ENCODE measurements around the gene PHRF1. TPM values are rescaled to one million over a fixed set of nuclear protein-coding genes. Genes with fewer than 3 reads are reported as not detected.

Gene PHRF1, protein sequence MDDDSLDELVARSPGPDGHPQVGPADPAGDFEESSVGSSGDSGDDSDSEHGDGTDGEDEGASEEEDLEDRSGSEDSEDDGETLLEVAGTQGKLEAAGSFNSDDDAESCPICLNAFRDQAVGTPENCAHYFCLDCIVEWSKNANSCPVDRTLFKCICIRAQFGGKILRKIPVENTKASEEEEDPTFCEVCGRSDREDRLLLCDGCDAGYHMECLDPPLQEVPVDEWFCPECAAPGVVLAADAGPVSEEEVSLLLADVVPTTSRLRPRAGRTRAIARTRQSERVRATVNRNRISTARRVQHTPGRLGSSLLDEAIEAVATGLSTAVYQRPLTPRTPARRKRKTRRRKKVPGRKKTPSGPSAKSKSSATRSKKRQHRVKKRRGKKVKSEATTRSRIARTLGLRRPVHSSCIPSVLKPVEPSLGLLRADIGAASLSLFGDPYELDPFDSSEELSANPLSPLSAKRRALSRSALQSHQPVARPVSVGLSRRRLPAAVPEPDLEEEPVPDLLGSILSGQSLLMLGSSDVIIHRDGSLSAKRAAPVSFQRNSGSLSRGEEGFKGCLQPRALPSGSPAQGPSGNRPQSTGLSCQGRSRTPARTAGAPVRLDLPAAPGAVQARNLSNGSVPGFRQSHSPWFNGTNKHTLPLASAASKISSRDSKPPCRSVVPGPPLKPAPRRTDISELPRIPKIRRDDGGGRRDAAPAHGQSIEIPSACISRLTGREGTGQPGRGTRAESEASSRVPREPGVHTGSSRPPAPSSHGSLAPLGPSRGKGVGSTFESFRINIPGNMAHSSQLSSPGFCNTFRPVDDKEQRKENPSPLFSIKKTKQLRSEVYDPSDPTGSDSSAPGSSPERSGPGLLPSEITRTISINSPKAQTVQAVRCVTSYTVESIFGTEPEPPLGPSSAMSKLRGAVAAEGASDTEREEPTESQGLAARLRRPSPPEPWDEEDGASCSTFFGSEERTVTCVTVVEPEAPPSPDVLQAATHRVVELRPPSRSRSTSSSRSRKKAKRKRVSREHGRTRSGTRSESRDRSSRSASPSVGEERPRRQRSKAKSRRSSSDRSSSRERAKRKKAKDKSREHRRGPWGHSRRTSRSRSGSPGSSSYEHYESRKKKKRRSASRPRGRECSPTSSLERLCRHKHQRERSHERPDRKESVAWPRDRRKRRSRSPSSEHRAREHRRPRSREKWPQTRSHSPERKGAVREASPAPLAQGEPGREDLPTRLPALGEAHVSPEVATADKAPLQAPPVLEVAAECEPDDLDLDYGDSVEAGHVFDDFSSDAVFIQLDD (N-terminal part only)
- total RNA-seq (10 to 100 TPM; 11.6 to 21.3 (median 18.3) TPM), polyA plus RNA-seq (10 to 100 TPM; 16.1 to 18.1 TPM)
- long read RNA-seq, donor 1, full-length matches to known transcripts = 2 of 26 reads
- long read RNA-seq, donor 1, partial matches to known transcripts = 18 of 26 reads
- long read RNA-seq, donor 1, other reads (novel, unspliced or antisense) = 6 of 26 reads
- long read RNA-seq, donor 2, partial matches to known transcripts = 10 of 12 reads
- long read RNA-seq, donor 2, other reads (novel, unspliced or antisense) = 2 of 12 reads
- long read RNA-seq, donor 3, partial matches to known transcripts = 16 of 24 reads
- long read RNA-seq, donor 3, other reads (novel, unspliced or antisense) = 8 of 24 reads

DNA sequence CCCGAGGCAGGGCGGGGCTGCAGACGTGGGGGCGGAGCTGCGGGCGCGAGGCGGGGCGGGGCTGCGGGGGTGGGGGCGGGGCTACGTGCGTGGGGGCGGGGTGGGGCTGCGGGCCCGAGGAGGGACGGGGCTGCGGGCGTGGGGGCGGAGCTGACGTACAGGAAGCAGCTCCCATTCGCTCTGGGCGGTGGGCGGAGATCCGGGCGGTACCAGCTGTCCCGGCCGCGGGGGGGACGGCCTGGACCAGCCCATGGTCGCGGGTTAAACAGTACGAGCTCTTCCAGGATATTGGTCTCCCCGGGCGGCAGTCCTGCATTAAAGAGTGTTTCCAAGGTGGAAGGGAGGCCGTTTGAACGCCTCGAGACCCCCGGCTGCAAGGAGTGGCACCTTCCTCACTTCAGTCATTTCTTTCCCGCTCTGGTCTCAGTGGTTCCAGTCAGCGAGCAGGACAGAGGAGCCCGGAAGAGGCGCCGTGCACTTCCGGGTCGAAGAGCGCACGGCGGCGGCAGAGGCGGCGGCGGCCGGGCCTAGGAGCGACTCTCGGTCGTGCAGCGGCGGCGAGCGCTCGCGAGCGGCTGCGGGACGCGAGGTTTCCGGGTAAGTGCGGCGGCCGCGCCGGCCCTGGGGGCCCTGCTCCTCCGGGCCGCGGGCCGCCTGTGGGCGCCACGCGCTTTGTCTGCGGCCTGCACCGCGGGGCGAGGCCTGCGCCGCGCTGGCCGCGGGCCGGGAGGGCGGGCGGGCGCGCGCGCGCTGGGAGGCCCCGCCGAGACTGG lies at the start of gene PHRF1:
PHRF1 (plus strand) TSS at position 475 of the 773 bp plus-strand sequence. CDS start 5,043 bp downstream, outside the sequence.
- 0 to 1% (median 1%) methylated on average over 24 to 97 of the region's 99 CpGs for WGBS, 4 donors
- H3K27ac ChIP-seq = peak within 1 kb of the TSS; percentile 88 to 98 (median 96)
- H3K9me3 ChIP-seq = no peaks in the 10 kb centered on the region
- H3K27me3 ChIP-seq = peaks cover 0 to 6% (median 0%) of the 10 kb centered on the region in 9 donors
- peak within 1 kb of the TSS; percentile 74 to 99 (median 84) for H3K4me3 ChIP-seq
- DNase-seq (peak; percentile 97 to 98 (median 97)), ATAC-seq (peak; percentile 91 to 99 (median 94))
- intact Hi-C loops (cut with DNase I) = loop anchor here in 2 of 10 donors (5.0 kb wide), 2 partner anchors 36 to 41 kb away; partner anchors contain the start of gene IRF7 (in 1 of the 2)
- no peaks in the 10 kb centered on the region for H3K36me3 ChIP-seq
- peak in 1 of 2 donors; percentile 70 for TF ChIP-seq POLR2A (IDR thresholded peaks at IDR 0.05)
- TF ChIP-seq, protein P1, sequence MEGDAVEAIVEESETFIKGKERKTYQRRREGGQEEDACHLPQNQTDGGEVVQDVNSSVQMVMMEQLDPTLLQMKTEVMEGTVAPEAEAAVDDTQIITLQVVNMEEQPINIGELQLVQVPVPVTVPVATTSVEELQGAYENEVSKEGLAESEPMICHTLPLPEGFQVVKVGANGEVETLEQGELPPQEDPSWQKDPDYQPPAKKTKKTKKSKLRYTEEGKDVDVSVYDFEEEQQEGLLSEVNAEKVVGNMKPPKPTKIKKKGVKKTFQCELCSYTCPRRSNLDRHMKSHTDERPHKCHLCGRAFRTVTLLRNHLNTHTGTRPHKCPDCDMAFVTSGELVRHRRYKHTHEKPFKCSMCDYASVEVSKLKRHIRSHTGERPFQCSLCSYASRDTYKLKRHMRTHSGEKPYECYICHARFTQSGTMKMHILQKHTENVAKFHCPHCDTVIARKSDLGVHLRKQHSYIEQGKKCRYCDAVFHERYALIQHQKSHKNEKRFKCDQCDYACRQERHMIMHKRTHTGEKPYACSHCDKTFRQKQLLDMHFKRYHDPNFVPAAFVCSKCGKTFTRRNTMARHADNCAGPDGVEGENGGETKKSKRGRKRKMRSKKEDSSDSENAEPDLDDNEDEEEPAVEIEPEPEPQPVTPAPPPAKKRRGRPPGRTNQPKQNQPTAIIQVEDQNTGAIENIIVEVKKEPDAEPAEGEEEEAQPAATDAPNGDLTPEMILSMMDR (IDR thresholded peaks at IDR 0.05) = no peak
- peaks cover 20 to 57% (median 50%) of the 10 kb centered on the region in 12 donors for H3K4me1 ChIP-seq

GRCh38 chr11:528166-528814 lies 48.0 kb upstream of the PHRF1 start:
- no peak overlapping the region for H3K4me3 ChIP-seq
- WGBS, 4 donors = 77 to 88% (median 83%) methylated on average over 14 to 30 of the region's 30 CpGs
- no peak for ATAC-seq
- peaks cover 0 to 13% (median 0%) of the 10 kb centered on the region in 12 donors for H3K4me1 ChIP-seq
- H3K27me3 ChIP-seq = no peaks in the 10 kb centered on the region
- peaks cover 0 to 24% (median 17%) of the 10 kb centered on the region in 9 donors for H3K36me3 ChIP-seq
- intact Hi-C loops (cut with DNase I) = no loop called here
- DNase-seq = no peak
- no peak overlapping the region for H3K27ac ChIP-seq
- TF ChIP-seq, protein P1 (IDR thresholded peaks at IDR 0.05) = no peak
- no peak for TF ChIP-seq POLR2A (IDR thresholded peaks at IDR 0.05)
- no peaks in the 10 kb centered on the region for H3K9me3 ChIP-seq

Measured in heart left ventricle (tissue), 16 donors.